Measurements from ENCODE around the gene CTTN. TPM values are rescaled to one million over a fixed set of nuclear protein-coding genes. Genes with fewer than 3 reads are reported as not detected.
A peak's percentile ranks its signal among the peaks of the same experiment; 100 is the strongest.

The CTTN gene
- total and polyA plus RNA-seq, 7 donors = 44.1 to 117 (median 88.4) TPM

DNA sequence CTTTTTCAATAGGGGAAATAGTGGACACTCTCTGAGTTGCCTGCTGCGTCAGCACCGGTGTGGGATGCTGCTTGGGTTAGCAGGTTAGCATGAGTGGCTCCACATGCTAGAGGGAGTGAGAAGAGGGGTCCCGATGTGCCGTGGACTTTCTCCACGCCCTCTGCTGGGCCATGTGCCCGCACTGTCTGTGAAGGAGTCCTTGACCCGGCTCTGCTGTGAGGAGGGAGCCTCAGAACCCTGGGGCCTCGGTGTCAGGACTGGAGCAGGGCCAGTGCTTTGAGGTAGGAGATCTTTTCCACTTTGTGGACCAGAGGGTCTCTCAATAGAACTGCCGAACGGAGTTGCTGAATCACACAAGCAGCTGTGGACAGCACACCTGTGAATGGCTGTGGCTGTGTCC is 14.8 kb downstream of the CTTN start:
- H3K27me3 ChIP-seq (ENCODE audit: insufficient read depth in 3 of 3, low read length in 2 of 3) = no peaks in the 10 kb centered on the region

GRCh38 chr11:70414341-70415100 is 16.2 kb downstream of the CTTN start:
- ATAC-seq = no peak
- Histone ChIP-seq H3K27ac (no peak overlapping the region), H3K36me3 (ENCODE audit: insufficient read depth in 1 of 2, low read depth in 1 of 2) (peaks cover 23 to 100% of the 10 kb centered on the region in 2 donors), H3K4me3 (no peak overlapping the region), H3K27me3 (ENCODE audit: insufficient read depth in 3 of 3, low read length in 2 of 3) (no peaks in the 10 kb centered on the region), H3K4me1 (no peaks in the 10 kb centered on the region), H3K9me3 (no peaks in the 10 kb centered on the region)
- TF ChIP-seq, protein P1, sequence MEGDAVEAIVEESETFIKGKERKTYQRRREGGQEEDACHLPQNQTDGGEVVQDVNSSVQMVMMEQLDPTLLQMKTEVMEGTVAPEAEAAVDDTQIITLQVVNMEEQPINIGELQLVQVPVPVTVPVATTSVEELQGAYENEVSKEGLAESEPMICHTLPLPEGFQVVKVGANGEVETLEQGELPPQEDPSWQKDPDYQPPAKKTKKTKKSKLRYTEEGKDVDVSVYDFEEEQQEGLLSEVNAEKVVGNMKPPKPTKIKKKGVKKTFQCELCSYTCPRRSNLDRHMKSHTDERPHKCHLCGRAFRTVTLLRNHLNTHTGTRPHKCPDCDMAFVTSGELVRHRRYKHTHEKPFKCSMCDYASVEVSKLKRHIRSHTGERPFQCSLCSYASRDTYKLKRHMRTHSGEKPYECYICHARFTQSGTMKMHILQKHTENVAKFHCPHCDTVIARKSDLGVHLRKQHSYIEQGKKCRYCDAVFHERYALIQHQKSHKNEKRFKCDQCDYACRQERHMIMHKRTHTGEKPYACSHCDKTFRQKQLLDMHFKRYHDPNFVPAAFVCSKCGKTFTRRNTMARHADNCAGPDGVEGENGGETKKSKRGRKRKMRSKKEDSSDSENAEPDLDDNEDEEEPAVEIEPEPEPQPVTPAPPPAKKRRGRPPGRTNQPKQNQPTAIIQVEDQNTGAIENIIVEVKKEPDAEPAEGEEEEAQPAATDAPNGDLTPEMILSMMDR (IDR thresholded peaks at IDR 0.05) = no peak
- WGBS, 3 donors = 93% methylated on average over 28 of the region's 28 CpGs
- DNase-seq = no peak
- intact Hi-C loops (cut with DNase I) = no loop called here

More for the DNA sequence above, 14.8 kb downstream of the CTTN start:
- Histone ChIP-seq H3K4me3 (no peak overlapping the region), H3K9me3 (no peaks in the 10 kb centered on the region), H3K27ac (no peak overlapping the region), H3K36me3 (ENCODE audit: insufficient read depth in 1 of 2, low read depth in 1 of 2) (peaks cover 25 to 100% of the 10 kb centered on the region in 2 donors), H3K4me1 (no peaks in the 10 kb centered on the region)
- no peak for ATAC-seq
- DNase-seq = no peak
- WGBS, 3 donors = 91 to 97% (median 91%) methylated on average over 10 of the region's 10 CpGs
- intact Hi-C loops (cut with DNase I) = no loop called here
- TF ChIP-seq, protein P1 (IDR thresholded peaks at IDR 0.05) = no peak

- no peaks in the 10 kb centered on the region for H3K27me3 ChIP-seq (ENCODE audit: insufficient read depth in 3 of 3, low read length in 2 of 3)
- H3K27ac ChIP-seq = no peak overlapping the region
- DNase-seq (peak; percentile 62 to 84), ATAC-seq (peak; percentile 40 to 81 (median 64))
- WGBS, 3 donors = 63 to 72% (median 68%) methylated on average over 10 of the region's 10 CpGs
- H3K9me3 ChIP-seq = no peaks in the 10 kb centered on the region
- TF ChIP-seq, protein P1 (IDR thresholded peaks at IDR 0.05) = no peak
- H3K4me1 ChIP-seq = no peaks in the 10 kb centered on the region
- intact Hi-C loops (cut with DNase I) = no loop called here
- H3K4me3 ChIP-seq = no peak overlapping the region
- H3K36me3 ChIP-seq (ENCODE audit: insufficient read depth in 1 of 2, low read depth in 1 of 2) = peaks cover 21 to 100% of the 10 kb centered on the region in 2 donors
These were observed 16.9 kb downstream of the CTTN start for GRCh38 chr11:70415191-70415590.

GRCh38 chr11:70415642-70416395 is 17.5 kb downstream of the CTTN start:
- Histone ChIP-seq H3K27me3 (ENCODE audit: insufficient read depth in 3 of 3, low read length in 2 of 3) (no peaks in the 10 kb centered on the region), H3K4me1 (no peaks in the 10 kb centered on the region), H3K27ac (no peak overlapping the region), H3K36me3 (ENCODE audit: insufficient read depth in 1 of 2, low read depth in 1 of 2) (peaks cover 19 to 100% of the 10 kb centered on the region in 2 donors), H3K4me3 (no peak overlapping the region), H3K9me3 (no peaks in the 10 kb centered on the region)
- ATAC-seq (no peak), DNase-seq (no peak)
- intact Hi-C loops (cut with DNase I) = no loop called here
- TF ChIP-seq, protein P1 (IDR thresholded peaks at IDR 0.05) = no peak
- WGBS, 3 donors = 88 to 92% (median 89%) methylated on average over 25 of the region's 25 CpGs
